HCT116 (cell line): ENCODE data around the gene KRTAP5-3. TPM values are rescaled to one million over a fixed set of nuclear protein-coding genes. Genes with fewer than 3 reads are reported as not detected.

ENCODE experiments used
- ATAC-seq: fragments of 200-7000 bp; cut with Tn5 transposase; 2 replicates; pipeline ENCODE4 v1.9.1; 2020; ENCODE audit warnings: mild to moderate bottlenecking, moderate library complexity
- BruUV-seq: library from RNA; stranded (reverse); fragments of 400-500 nt; replicated peaks from 2 replicates; lab custom pipeline; 2021; lab: Mats Ljungman, UMichigan
- CTCF ChIA-PET: fragments of 300-600 bp; sonication (Branson Sonifier 250); formaldehyde crosslinking; loops from one replicate; lab custom pipeline; 2021; ENCODE audit warnings: antibody characterized with exemption; lab: Charles Lee
- POLR2A ChIA-PET: fragments of 300-600, 350-600 bp; sonication (Branson Sonifier 250); formaldehyde crosslinking; loops from one replicate; lab custom pipeline; 2021; ENCODE audit warnings: antibody characterized with exemption; lab: Charles Lee
- RAD21 ChIA-PET, 2 experiments: fragments of 300-600 bp; sonication (Branson Sonifier 250); formaldehyde crosslinking; loops; one replicate each; lab custom pipeline; 2023; ENCODE audit warnings: low total read pairs in 2 of 2; ENCODE audit not compliant: uncharacterized antibody in 2 of 2, unreplicated experiment in 2 of 2, low non-redundant PET in 1 of 2; lab: Charles Lee
- DNase-seq: peaks from one replicate; pipeline ENCODE4 v3.0.0-alpha.2; 2010; ENCODE audit warnings: low read depth, low spot score
- H2AFZ ChIP-seq: fragments of 200-600 bp; shearing (Covaris generic), sonication (generic); 2 replicates; pipeline ENCODE4 v1.6.1; 2017; ENCODE audit warnings: low read depth, mixed run types, mixed read lengths, antibody characterized with exemption, low read length; ENCODE audit not compliant: poor library complexity, severe bottlenecking
- H3K27ac ChIP-seq: 2 replicates; pipeline ENCODE4 v1.5.1; 2012; ENCODE audit warnings: low read depth, low read length
- H3K27me3 ChIP-seq: fragments of 200-600 bp; sonication (generic); 2 replicates; pipeline ENCODE4 v1.6.1; 2016; ENCODE audit warnings: mixed run types, low read length, mixed read lengths; ENCODE audit not compliant: insufficient read depth
- H3K36me3 ChIP-seq, 2 experiments: fragments of 200-500 bp in 1 of 2; fragments of 200-600 bp in 1 of 2; sonication (Bioruptor generic) in 1 of 2; sonication (generic) in 1 of 2; 2 replicates each; pipeline versions ENCODE4 v1.5.1 to v1.6.1; 2014 to 2016; ENCODE audit warnings: low read length in 2 of 2, inconsistent platforms in 1 of 2, mixed read lengths in 1 of 2, mixed run types in 1 of 2; ENCODE audit not compliant: insufficient read depth in 2 of 2, control insufficient read depth in 1 of 2
- H3K4me1 ChIP-seq, 2 experiments: fragments of 200-600 bp in 1 of 2; sonication (generic) in 1 of 2; 2 replicates each; pipeline versions ENCODE4 v1.5.1 to v1.6.1; 2012 to 2017; ENCODE audit warnings: low read length in 2 of 2, inconsistent platforms in 1 of 2, mild to moderate bottlenecking in 1 of 2, mixed read lengths in 1 of 2, mixed run types in 1 of 2, moderate library complexity in 1 of 2; ENCODE audit not compliant: insufficient read depth in 2 of 2, control insufficient read depth in 1 of 2
- H3K4me2 ChIP-seq: fragments of 200-600 bp; sonication (generic); 2 replicates; pipeline ENCODE4 v1.6.1; 2017; ENCODE audit warnings: mixed run types, low read length, mixed read lengths
- H3K4me3 ChIP-seq, 2 experiments: fragments of 200-600 bp in 1 of 2; sonication (generic) in 1 of 2; replicated peaks in 1 of 2; 2 replicates each; pipeline ENCODE4 v1.5.1; 2011 to 2016; ENCODE audit warnings: low read length in 2 of 2, control low read depth in 1 of 2, low read depth in 1 of 2, mild to moderate bottlenecking in 1 of 2, mixed read lengths in 1 of 2, mixed run types in 1 of 2
- H3K79me2 ChIP-seq: fragments of 200-600 bp; sonication (generic); 2 replicates; pipeline ENCODE4 v1.6.1; 2017; ENCODE audit warnings: mild to moderate bottlenecking, mixed run types, low read length, moderate library complexity, mixed read lengths; ENCODE audit not compliant: insufficient read depth
- H3K9ac ChIP-seq: fragments of 200-600 bp; sonication (generic); 2 replicates; pipeline ENCODE4 v1.6.1; 2016; ENCODE audit warnings: low read length, mixed read lengths
- H3K9me2 ChIP-seq: fragments of 200-600 bp; sonication (generic), shearing (Covaris generic); 2 replicates; pipeline ENCODE4 v1.6.1; 2017; ENCODE audit warnings: mixed run types, mild to moderate bottlenecking, moderate library complexity; ENCODE audit not compliant: insufficient read depth
- H3K9me3 ChIP-seq, 2 experiments: fragments of 200-500 bp in 1 of 2; fragments of 200-600 bp in 1 of 2; sonication (Bioruptor generic) in 1 of 2; sonication (generic) in 1 of 2; 2 replicates each; pipeline ENCODE4 v1.6.1; 2014 to 2017; ENCODE audit warnings: low read length in 2 of 2, mixed read lengths in 2 of 2, inconsistent platforms in 1 of 2, low read depth in 1 of 2, mild to moderate bottlenecking in 1 of 2, mixed run types in 1 of 2, moderate library complexity in 1 of 2; ENCODE audit not compliant: control insufficient read depth in 1 of 2, insufficient read depth in 1 of 2
- H4K20me1 ChIP-seq: fragments of 200-600 bp; sonication (generic), shearing (Covaris generic); 2 replicates; pipeline ENCODE4 v1.6.1; 2017; ENCODE audit warnings: mixed run types, mild to moderate bottlenecking, moderate library complexity; ENCODE audit not compliant: insufficient read depth
- CEBPB ChIP-seq: IDR thresholded peaks from 2 replicates; pipeline ENCODE4 v1.6.1; 2012; ENCODE audit warnings: low read depth
- ELF1 ChIP-seq: IDR thresholded peaks from 2 replicates; pipeline ENCODE4 v1.6.1; 2012; ENCODE audit warnings: low read depth, borderline replicate concordance
- EZH2phosphoT487 ChIP-seq: fragments of 200-600 bp; IDR thresholded peaks from 2 replicates; pipeline ENCODE4 v1.6.1; 2018; ENCODE audit warnings: antibody characterized with exemption, borderline replicate concordance
- FOSL1 ChIP-seq: IDR thresholded peaks from 2 replicates; pipeline ENCODE4 v1.6.1; 2012; ENCODE audit warnings: low read depth
- JUND ChIP-seq: IDR thresholded peaks from 2 replicates; pipeline ENCODE4 v1.6.1; 2012
- POLR2A ChIP-seq: IDR thresholded peaks from 2 replicates; pipeline ENCODE4 v1.7.0; 2011; ENCODE audit warnings: borderline replicate concordance; ENCODE audit not compliant: insufficient read depth, insufficient read length; ENCODE audit errors: extremely low read depth
- POLR2AphosphoS5 ChIP-seq: IDR thresholded peaks from 2 replicates; pipeline ENCODE4 v1.6.1; 2011; ENCODE audit warnings: mild to moderate bottlenecking, low read depth, low read length, moderate library complexity
- RAD21 ChIP-seq: IDR thresholded peaks from 2 replicates; pipeline ENCODE4 v1.6.1; 2012; ENCODE audit warnings: low read depth, mild to moderate bottlenecking
- SIN3A ChIP-seq: IDR thresholded peaks from 2 replicates; pipeline ENCODE4 v1.6.1; 2012; ENCODE audit warnings: low read depth
- SP1 ChIP-seq: IDR thresholded peaks from 2 replicates; pipeline ENCODE4 v1.6.1; 2012; ENCODE audit warnings: low read depth
- SRF ChIP-seq: IDR thresholded peaks from 2 replicates; pipeline ENCODE4 v1.6.1; 2012; ENCODE audit warnings: low read depth
- TCF7L2 ChIP-seq: IDR thresholded peaks from 2 replicates; pipeline ENCODE4 v1.7.0; 2011; ENCODE audit warnings: borderline replicate concordance, inconsistent platforms; ENCODE audit not compliant: insufficient read depth, insufficient read length; ENCODE audit errors: extremely low read depth
- YY1 ChIP-seq: IDR thresholded peaks from 2 replicates; pipeline ENCODE4 v1.6.1; 2011; ENCODE audit warnings: low read length, low read depth, moderate library complexity, mild to moderate bottlenecking; ENCODE audit not compliant: insufficient replicate concordance; ENCODE audit errors: extremely low read depth
- ZFX ChIP-seq: fragments of 450-650 bp; IDR thresholded peaks from 2 replicates; pipeline ENCODE4 v1.6.1; 2017
- ZNF274 ChIP-seq: fragments of 200-500 bp; sonication (Bioruptor generic); IDR thresholded peaks from 2 replicates; pipeline ENCODE4 v1.6.1; 2014; ENCODE audit warnings: mild to moderate bottlenecking, low read depth, low read length, inconsistent platforms
- intact Hi-C: fragments of 100-400 bp; cut with micrococcal nuclease; formaldehyde crosslinking; loops from 2 replicates; pipeline ENCODE4 v1.10.0; 2022
- total RNA-seq: library from RNA; stranded (reverse); gene quantifications from one replicate; pipeline ENCODE4 v1.2.1, GENCODE V29; 2021; ENCODE audit not compliant: unreplicated experiment
- TF ChIP-seq, protein P1 (sequence below), 3 experiments: fragments of 200-600 bp in 1 of 3; sonication (generic) in 1 of 3; IDR thresholded peaks in 2 of 3; conservative IDR thresholded peaks in 1 of 3; 2 replicates each; pipeline ENCODE4 v1.5.1; 2012 to 2017; ENCODE audit warnings: low read depth in 2 of 3, low read length in 2 of 3, antibody characterized with exemption in 1 of 3, borderline replicate concordance in 1 of 3, control low read depth in 1 of 3, mild to moderate bottlenecking in 1 of 3, mixed read lengths in 1 of 3, mixed run types in 1 of 3, moderate library complexity in 1 of 3; ENCODE audit not compliant: insufficient read depth in 1 of 3
- TF ChIP-seq, protein P2 (sequence below): IDR thresholded peaks from 2 replicates; pipeline ENCODE4 v1.6.1; 2012
- TF ChIP-seq, protein P3 (sequence below): IDR thresholded peaks from 2 replicates; pipeline ENCODE4 v1.6.1; 2012

The KRTAP5-3 gene
- total RNA-seq, 1 experiment from 2014 or later, result not detected

DNA sequence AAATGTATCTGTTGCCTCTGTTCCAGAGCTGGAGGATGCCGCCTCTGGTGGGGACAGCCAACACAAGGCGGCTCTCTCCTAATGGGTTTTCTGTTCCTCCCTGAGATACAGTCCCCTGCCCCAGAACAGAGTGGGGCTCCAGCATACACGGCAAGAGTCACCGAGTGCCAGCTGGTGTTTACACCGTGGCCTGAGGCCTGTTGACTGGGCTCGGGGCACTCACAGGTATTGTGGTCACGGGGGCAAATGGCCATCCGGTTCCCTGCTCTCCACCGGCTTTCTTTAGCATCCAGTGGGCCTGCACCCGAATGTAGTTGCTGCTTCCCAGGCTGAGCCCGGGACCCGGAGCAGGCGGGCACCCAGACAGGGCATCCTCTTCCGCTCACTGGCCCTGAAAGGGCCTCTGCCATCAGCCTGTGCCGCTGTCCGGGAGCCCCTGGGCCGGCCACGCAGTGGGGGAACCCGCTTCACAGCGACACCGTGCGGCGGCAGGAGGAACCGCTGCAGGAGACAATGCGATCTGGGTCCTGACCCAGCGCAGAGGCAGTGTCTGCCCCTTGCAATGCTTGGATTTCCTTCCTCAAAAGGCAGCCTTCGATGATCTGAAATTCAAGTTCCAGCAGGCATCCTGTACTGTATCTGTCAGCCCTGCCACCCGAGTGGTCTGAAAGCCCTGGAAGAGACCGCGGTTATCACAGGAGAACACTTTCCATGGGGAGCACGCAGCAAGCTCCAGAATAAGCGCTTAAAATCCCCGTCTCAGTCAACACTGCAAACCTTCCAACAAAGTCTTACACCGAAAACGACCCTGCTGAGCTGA is 20.5 kb upstream of the KRTAP5-3 start (continued):
- TF ChIP-seq JUND (no peak), RAD21 (peak; percentile 73)
- TF ChIP-seq, all 23 proteins: peak for 3

GRCh38 chr11:1625541-1625940 is 17.3 kb upstream of the KRTAP5-3 start:
- H3K27me3 ChIP-seq, result no peaks in the 10 kb centered on the region
- no TSS peak for BruUV-seq
- H3K27ac ChIP-seq, result no peak overlapping the region
- intact Hi-C loops, result no loop called here
- H3K4me2 ChIP-seq, result no peak overlapping the region
- CTCF ChIA-PET, result no interaction called here
- TF ChIP-seq EZH2phosphoT487, result no peak
- TF ChIP-seq ZFX, result no peak
- TF ChIP-seq, protein P1, sequence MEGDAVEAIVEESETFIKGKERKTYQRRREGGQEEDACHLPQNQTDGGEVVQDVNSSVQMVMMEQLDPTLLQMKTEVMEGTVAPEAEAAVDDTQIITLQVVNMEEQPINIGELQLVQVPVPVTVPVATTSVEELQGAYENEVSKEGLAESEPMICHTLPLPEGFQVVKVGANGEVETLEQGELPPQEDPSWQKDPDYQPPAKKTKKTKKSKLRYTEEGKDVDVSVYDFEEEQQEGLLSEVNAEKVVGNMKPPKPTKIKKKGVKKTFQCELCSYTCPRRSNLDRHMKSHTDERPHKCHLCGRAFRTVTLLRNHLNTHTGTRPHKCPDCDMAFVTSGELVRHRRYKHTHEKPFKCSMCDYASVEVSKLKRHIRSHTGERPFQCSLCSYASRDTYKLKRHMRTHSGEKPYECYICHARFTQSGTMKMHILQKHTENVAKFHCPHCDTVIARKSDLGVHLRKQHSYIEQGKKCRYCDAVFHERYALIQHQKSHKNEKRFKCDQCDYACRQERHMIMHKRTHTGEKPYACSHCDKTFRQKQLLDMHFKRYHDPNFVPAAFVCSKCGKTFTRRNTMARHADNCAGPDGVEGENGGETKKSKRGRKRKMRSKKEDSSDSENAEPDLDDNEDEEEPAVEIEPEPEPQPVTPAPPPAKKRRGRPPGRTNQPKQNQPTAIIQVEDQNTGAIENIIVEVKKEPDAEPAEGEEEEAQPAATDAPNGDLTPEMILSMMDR (IDR thresholded peaks at IDR 0.05 in 2 of 3, conservative IDR thresholded peaks at IDR 0.05 in 1 of 3; ENCODE audit: borderline replicate concordance in 1 of 3, insufficient read depth in 1 of 3, low read depth in 2 of 3, low read length in 2 of 3), result no peak
- no peak for TF ChIP-seq ELF1
- TF ChIP-seq RAD21, result no peak
- TF ChIP-seq YY1, result no peak
- TF ChIP-seq POLR2AphosphoS5, result no peak
- no peak for TF ChIP-seq ZNF274
- TF ChIP-seq POLR2A, result no peak
- TF ChIP-seq, protein P2, sequence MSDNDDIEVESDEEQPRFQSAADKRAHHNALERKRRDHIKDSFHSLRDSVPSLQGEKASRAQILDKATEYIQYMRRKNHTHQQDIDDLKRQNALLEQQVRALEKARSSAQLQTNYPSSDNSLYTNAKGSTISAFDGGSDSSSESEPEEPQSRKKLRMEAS, result no peak
- no peak for TF ChIP-seq TCF7L2
- no peak for TF ChIP-seq FOSL1
- TF ChIP-seq, protein P3, sequence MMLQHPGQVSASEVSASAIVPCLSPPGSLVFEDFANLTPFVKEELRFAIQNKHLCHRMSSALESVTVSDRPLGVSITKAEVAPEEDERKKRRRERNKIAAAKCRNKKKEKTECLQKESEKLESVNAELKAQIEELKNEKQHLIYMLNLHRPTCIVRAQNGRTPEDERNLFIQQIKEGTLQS, result no peak
- no peak for TF ChIP-seq JUND
- TF ChIP-seq SRF, result no peak
- no peak for TF ChIP-seq SP1
- TF ChIP-seq SIN3A, result no peak
- TF ChIP-seq CEBPB, result no peak
- H2AFZ ChIP-seq, result no peak overlapping the region
- H3K4me1 ChIP-seq, result peaks cover 0 to 6% of the 10 kb centered on the region in 2 experiments; a peak in 1 of 4 replicates
- H3K9ac ChIP-seq, result no peak overlapping the region
- no peaks in the 10 kb centered on the region for H4K20me1 ChIP-seq
- no peak overlapping the region for H3K4me3 ChIP-seq
- no peak for ATAC-seq
- H3K36me3 ChIP-seq, result no peaks in the 10 kb centered on the region
- no peaks in the 10 kb centered on the region for H3K9me2 ChIP-seq
- POLR2A ChIA-PET, result no interaction called here
- H3K79me2 ChIP-seq, result no peaks in the 10 kb centered on the region
- DNase-seq, result no peak
- no peaks in the 10 kb centered on the region for H3K9me3 ChIP-seq
- RAD21 ChIA-PET, result no interaction called here
